ENCODE data around the gene ADAMTS2. TPM values are rescaled to one million over a fixed set of nuclear protein-coding genes. Genes with fewer than 3 reads are reported as not detected.

The ADAMTS2 gene
- total and polyA plus RNA-seq, 2 of the 8 experiments (the other 6 are each of a cell fraction or from before 2014, with no cell fraction given): 6.6 to 7.3 TPM

GRCh38 chr5:179393078-179393477, 47.8 kb upstream of the ADAMTS2 start:
- H3K23ac ChIP-seq (ENCODE audit: insufficient read length): no peak overlapping the region
- H4K91ac ChIP-seq (replicated peaks; ENCODE audit: insufficient read length, low read length): no peak overlapping the region
- 82% methylated on average over 4 of the region's 4 CpGs; no CpG with 5 or more reads in 1 of the 2 experiments for WGBS, 2 experiments (ENCODE audit: extremely low coverage in 1 of 2, insufficient coverage in 1 of 2, insufficient read length in 1 of 2, insufficient replicate concordance in 2 of 2, low coverage in 1 of 2, low lambda C conversion rate in 2 of 2, missing lambda C conversion rate in 1 of 2)
- no peaks in the 10 kb centered on the region for H3K79me2 ChIP-seq (ENCODE audit: control insufficient read depth in 1 of 2, insufficient read depth in 2 of 2, low read length in 2 of 2)
- H2BK20ac ChIP-seq (ENCODE audit: low read length): no peak overlapping the region
- H3K9me3 ChIP-seq (ENCODE audit: insufficient read depth in 2 of 2, low read depth in 1 of 2, low read length in 1 of 2): peaks cover 9 to 31% of the 10 kb centered on the region in 2 experiments
- H3K56ac ChIP-seq (replicated peaks; ENCODE audit: insufficient read length, low read depth, low read length): no peak overlapping the region
- H3K4me2 ChIP-seq (ENCODE audit: insufficient read depth in 1 of 2, low read depth in 2 of 2, low read length in 2 of 2): no peak overlapping the region
- no peak overlapping the region for H4K5ac ChIP-seq (ENCODE audit: insufficient read length, low read depth, low read length)
- no peak overlapping the region for H2AFZ ChIP-seq (ENCODE audit: low read length)
- H3K14ac ChIP-seq (ENCODE audit: insufficient read length): no peak overlapping the region
- DNase-seq (ENCODE audit: low read depth in 1 of 2, low spot score in 2 of 2) (no peak), FAIRE-seq (no peak)
- no peaks in the 10 kb centered on the region for H3K79me1 ChIP-seq (ENCODE audit: low read depth, low read length)
- no peaks in the 10 kb centered on the region for H3K27me3 ChIP-seq (replicated peaks in 1 of 4; ENCODE audit: control insufficient read depth in 3 of 4, extremely low read depth in 1 of 4, insufficient read depth in 3 of 4, low read length in 3 of 4)
- H3K36me3 ChIP-seq (ENCODE audit: control insufficient read depth in 2 of 4, insufficient read depth in 4 of 4, low read length in 3 of 4): no peaks in the 10 kb centered on the region
- no peaks in the 10 kb centered on the region for H4K20me1 ChIP-seq (replicated peaks in 1 of 2; ENCODE audit: control insufficient read depth in 1 of 2, insufficient read depth in 2 of 2, low read length in 2 of 2)
- H3K18ac ChIP-seq (ENCODE audit: extremely low read depth, low read length): no peak overlapping the region
- H3K23me2 ChIP-seq (ENCODE audit: low read depth, low read length): no peaks in the 10 kb centered on the region
- no peak overlapping the region for H4K8ac ChIP-seq (ENCODE audit: extremely low read depth, insufficient read depth, low read length)
- no peak overlapping the region for H2BK120ac ChIP-seq (replicated peaks; ENCODE audit: low read depth, low read length)
- H3K9ac ChIP-seq (replicated peaks in 1 of 4; ENCODE audit: extremely low read depth in 1 of 4, low read depth in 3 of 4, low read length in 3 of 4): no peak overlapping the region
- H2BK15ac ChIP-seq (ENCODE audit: low read length): no peak overlapping the region
- ChIA-PET POLR2A (ENCODE audit: partially characterized antibody) (no interaction called here), CTCF (ENCODE audit: partially characterized antibody) (interaction anchor here (1.3 kb wide), 1 partner anchor 11 kb away, joined by 3 read pairs; no protein-coding TSS in a partner anchor)
- no peak overlapping the region for H2BK5ac ChIP-seq (ENCODE audit: low read depth, low read length)
- H2AK5ac ChIP-seq (ENCODE audit: low read depth, low read length): no peak overlapping the region
- H3K4me3 ChIP-seq (ENCODE audit: extremely low read depth in 1 of 4, insufficient read depth in 2 of 4, low read depth in 3 of 4, low read length in 4 of 4): no peak overlapping the region
- H3K4me1 ChIP-seq (replicated peaks in 1 of 4; ENCODE audit: control insufficient read depth in 3 of 4, insufficient read depth in 4 of 4, low read length in 3 of 4): no peaks in the 10 kb centered on the region
- H2BK12ac ChIP-seq (ENCODE audit: low read depth, low read length): no peak overlapping the region
- H3K27ac ChIP-seq (ENCODE audit: low read depth, low read length): no peak overlapping the region
- no peak overlapping the region for H3K4ac ChIP-seq (replicated peaks; ENCODE audit: insufficient read length, low read depth, low read length)
- TF ChIP-seq TAF1 (IDR thresholded peaks at IDR 0.05; ENCODE audit: low read depth, low read length) (no peak), SP2 (IDR thresholded peaks at IDR 0.05; ENCODE audit: low read length) (no peak), CBX8 (IDR thresholded peaks at IDR 0.05; ENCODE audit: borderline replicate concordance, low read depth, low read length) (no peak), TEAD4 (IDR thresholded peaks at IDR 0.05; ENCODE audit: low read depth, low read length) (no peak), KDM1A (IDR thresholded peaks at IDR 0.05; ENCODE audit: borderline replicate concordance, low read length) (no peak), CBX5 (IDR thresholded peaks at IDR 0.05; ENCODE audit: low read depth, low read length) (no peak), E2F6 (IDR thresholded peaks at IDR 0.05) (no peak), HDAC2 (IDR thresholded peaks at IDR 0.05; ENCODE audit: borderline replicate concordance in 1 of 2, low read depth in 2 of 2, low read length in 2 of 2) (no peak), ASH2L (IDR thresholded peaks at IDR 0.05; ENCODE audit: low read length) (no peak), GABPA (IDR thresholded peaks at IDR 0.05; ENCODE audit: borderline replicate concordance, insufficient read depth, low read length) (no peak), SAP30 (IDR thresholded peaks at IDR 0.05; ENCODE audit: insufficient read depth, insufficient replicate concordance, low read length) (no peak), TAF7 (optimal IDR thresholded peaks at IDR 0.05; ENCODE audit: borderline replicate concordance, low read depth, low read length) (no peak), PHF8 (conservative IDR thresholded peaks at IDR 0.05; ENCODE audit: low read depth, low read length) (no peak), CREB1 (IDR thresholded peaks at IDR 0.05) (no peak)
